Ishikawa (cell line): ENCODE data around the gene C14orf119.

Experiments used
- CEBPB ChIP-seq: IDR thresholded peaks from 2 replicates; pipeline ENCODE4 v1.6.1; 2012
- CREB1 ChIP-seq: IDR thresholded peaks from 2 replicates; pipeline ENCODE4 v1.6.1; 2012; ENCODE audit warnings: low read depth
- EGR1 ChIP-seq: IDR thresholded peaks from 2 replicates; pipeline ENCODE4 v1.6.1; 2012
- EP300 ChIP-seq: IDR thresholded peaks from 2 replicates; pipeline ENCODE4 v1.6.1; 2012; ENCODE audit warnings: borderline replicate concordance
- MAX ChIP-seq: IDR thresholded peaks from 2 replicates; pipeline ENCODE4 v1.6.1; 2012
- NFIC ChIP-seq: IDR thresholded peaks from 2 replicates; pipeline ENCODE4 v1.6.1; 2012
- RAD21 ChIP-seq: IDR thresholded peaks from 2 replicates; pipeline ENCODE4 v1.6.1; 2012; ENCODE audit warnings: low read depth
- REST ChIP-seq: IDR thresholded peaks from 2 replicates; pipeline ENCODE4 v1.6.1; 2012; ENCODE audit warnings: low read depth, mild to moderate bottlenecking
- TAF1 ChIP-seq: IDR thresholded peaks from 2 replicates; pipeline ENCODE4 v1.6.1; 2012; ENCODE audit warnings: low read depth, mild to moderate bottlenecking
- TCF12 ChIP-seq: IDR thresholded peaks from 2 replicates; pipeline ENCODE4 v1.6.1; 2012; ENCODE audit warnings: low read depth
- TEAD4 ChIP-seq: IDR thresholded peaks from 2 replicates; pipeline ENCODE4 v1.6.1; 2012
- YY1 ChIP-seq: IDR thresholded peaks from 2 replicates; pipeline ENCODE4 v1.6.1; 2012; ENCODE audit warnings: low read depth
- ZBTB7A ChIP-seq: IDR thresholded peaks from 2 replicates; pipeline ENCODE4 v1.6.1; 2012; ENCODE audit warnings: low read depth
- TF ChIP-seq, protein P1 (sequence below): IDR thresholded peaks from 2 replicates; pipeline ENCODE4 v1.6.1; 2012

The C14orf119 gene

DNA sequence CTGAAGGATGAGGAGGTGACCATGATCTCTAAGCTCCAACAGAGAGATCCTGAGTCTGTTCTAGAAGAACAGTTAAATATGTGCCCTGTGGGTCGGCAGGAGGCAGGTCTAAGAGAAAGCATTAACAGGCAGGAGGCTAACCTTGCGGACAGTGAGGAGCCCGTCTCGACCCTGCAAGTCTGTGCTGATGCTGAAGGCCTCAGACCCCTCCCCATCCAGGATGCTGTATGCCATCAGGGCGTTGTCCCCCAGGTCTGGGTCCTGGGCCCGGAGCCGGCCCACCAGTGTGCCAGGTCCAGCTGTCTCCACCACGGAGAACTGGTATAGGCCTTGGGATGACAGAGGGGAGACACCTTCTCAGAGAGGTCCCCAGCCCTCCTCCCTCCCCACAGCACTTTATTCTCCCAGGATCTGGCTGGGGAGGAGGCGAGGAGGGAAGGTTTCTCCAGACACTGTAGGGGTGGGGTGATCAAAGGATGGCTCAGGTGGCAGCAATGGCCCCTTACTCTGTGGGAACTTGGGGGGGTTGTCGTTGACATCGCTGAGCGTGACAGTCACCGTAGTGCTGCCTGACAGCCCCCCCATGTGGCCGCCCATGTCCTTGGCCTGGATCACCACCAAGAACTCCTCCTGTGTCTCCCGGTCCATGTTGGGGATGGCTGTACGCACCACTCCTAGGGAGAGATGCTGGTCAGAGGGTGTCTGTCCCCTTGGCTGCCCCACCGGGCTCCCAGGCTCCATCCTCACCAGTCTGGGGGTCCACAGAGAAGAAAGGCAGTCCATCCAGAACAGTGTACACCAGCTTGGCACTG lies 41.1 kb upstream of the C14orf119 start:
- TF ChIP-seq RAD21 (peak; percentile 26; the same call in 1 of the 2 replicates), CEBPB (no peak)

DNA sequence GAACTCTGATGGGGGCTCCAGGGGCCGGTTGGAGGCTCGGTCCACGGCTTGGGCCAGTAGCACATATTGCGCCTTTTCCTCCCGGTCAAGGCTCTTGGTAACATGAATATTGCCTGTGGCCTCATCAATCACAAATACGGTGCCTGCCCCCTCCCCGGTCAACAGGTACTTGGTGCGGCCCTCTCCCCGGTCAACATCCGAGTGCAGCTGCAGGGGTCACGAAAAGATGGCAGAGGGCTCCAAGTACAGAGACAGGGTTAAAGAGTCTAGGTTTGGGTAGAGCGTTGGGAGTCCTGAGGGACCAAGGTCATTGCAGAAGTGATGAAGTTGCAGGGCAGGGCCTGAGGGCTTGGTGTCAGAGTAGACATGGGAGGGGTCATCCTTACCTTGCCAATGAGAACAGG lies 40.2 kb upstream of the C14orf119 start:
- no peak for TF ChIP-seq CEBPB
- TF ChIP-seq ZBTB7A, result no peak
- no peak for TF ChIP-seq TAF1
- TF ChIP-seq EGR1, result no peak
- no peak for TF ChIP-seq NFIC
- no peak for TF ChIP-seq CREB1

- TF ChIP-seq, protein P1, sequence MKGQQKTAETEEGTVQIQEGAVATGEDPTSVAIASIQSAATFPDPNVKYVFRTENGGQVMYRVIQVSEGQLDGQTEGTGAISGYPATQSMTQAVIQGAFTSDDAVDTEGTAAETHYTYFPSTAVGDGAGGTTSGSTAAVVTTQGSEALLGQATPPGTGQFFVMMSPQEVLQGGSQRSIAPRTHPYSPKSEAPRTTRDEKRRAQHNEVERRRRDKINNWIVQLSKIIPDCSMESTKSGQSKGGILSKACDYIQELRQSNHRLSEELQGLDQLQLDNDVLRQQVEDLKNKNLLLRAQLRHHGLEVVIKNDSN, result peak; percentile 80
- peak; percentile 50 for TF ChIP-seq NFIC
- TF ChIP-seq YY1, result no peak
- no peak for TF ChIP-seq EGR1
- no peak for TF ChIP-seq EP300
- no peak for TF ChIP-seq TCF12
- TF ChIP-seq REST, result peak; percentile 48; the same call in 1 of the 2 replicates
- TF ChIP-seq ZBTB7A, result 0 out of 2 replicates have a peak, but pooled peaks have one; percentile 14
- no peak for TF ChIP-seq TAF1
- TF ChIP-seq MAX, result peak; percentile 79
- no peak for TF ChIP-seq TEAD4
These were observed 39.6 kb upstream of the C14orf119 start for GRCh38 chr14:23055621-23056144.

GRCh38 chr14:23056145-23056955 lies 39.0 kb upstream of the C14orf119 start:
- TF ChIP-seq RAD21 (peak; percentile 37), REST (no peak), CREB1 (no peak)
- TF ChIP-seq, protein P1, result no peak

DNA sequence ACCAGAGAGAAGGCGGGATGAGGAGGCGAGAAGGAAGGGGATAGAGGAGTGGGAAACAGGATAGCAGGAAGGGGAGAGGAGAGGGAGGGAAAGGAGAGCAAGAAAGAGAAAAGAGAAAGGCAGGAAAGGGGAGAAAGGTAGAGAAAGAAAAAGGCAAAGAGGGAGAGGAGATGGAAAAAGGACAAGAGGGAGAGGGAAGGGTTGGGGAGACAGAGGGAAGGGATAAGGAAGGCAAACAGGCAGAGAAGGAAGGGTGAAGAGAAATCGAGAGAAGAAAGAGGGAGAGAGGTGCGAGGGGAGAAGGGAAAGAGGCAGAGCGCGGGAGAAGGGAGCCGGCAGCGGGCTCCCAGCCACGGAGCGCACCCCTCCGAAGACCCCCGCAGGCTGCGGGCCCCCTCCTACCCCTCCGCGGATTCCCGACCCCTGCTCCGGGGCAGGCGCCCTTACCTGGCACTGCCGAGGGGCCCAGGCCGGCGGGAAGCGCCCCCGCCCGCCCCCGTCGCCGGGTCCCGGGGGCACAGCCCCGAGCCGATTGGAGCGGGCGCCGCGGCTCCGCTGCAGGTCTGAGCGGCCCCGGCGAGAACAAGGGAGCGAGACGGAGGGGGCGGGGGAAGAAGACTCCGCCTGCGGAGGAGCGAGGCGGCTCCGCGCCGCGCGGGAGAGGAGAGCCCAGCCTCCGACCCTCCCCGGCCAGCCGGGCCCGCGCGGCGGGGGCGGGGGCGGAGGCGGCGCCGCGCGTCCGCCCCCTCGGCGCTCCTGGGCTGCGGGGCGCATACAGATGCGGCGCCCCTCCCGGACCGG lies 38.1 kb upstream of the C14orf119 start, which contains the start of gene CDH24:
CDH24 (minus strand) TSS at position 565 of the 801 bp plus-strand sequence. CDS start 1,787 bp downstream, outside the sequence.
- no peak for TF ChIP-seq EP300
- TF ChIP-seq EGR1, result peak; percentile 27; the same call in 1 of the 2 replicates
